ENCODE results near the gene LCP1.

GRCh38 chr13:46149272-46150133 is 32.5 kb downstream of the LCP1 start:
- TF ChIP-seq CTCF (IDR thresholded peaks at IDR 0.05; ENCODE audit: low read depth, low read length, poor library complexity, severe bottlenecking) = no peak
- TF ChIP-seq EZH2phosphoT487 (IDR thresholded peaks at IDR 0.05; ENCODE audit: borderline replicate concordance, low read length) = no peak

All from DOHH2 (cell line).